ENCODE measurements around the gene FAM111B.
A peak's percentile ranks its signal among the peaks of the same experiment; 100 is the strongest.
"Not testable (repeated sequence)": the region's sequence is repeated elsewhere in the genome, so short reads cannot be mapped to it uniquely, and the experiment has no call there.

Gene FAM111B

GRCh38 chr11:59136551-59136950 lies 29.5 kb downstream of the FAM111B start:
- DNase-seq (ENCODE audit: low read depth in 1 of 2, low spot score in 1 of 2); H3K27me3 ChIP-seq (ENCODE audit: insufficient read depth, poor library complexity, severe bottlenecking); H3K4me3 ChIP-seq (replicated peaks; ENCODE audit: insufficient read depth, low read length); H3K27ac ChIP-seq (replicated peaks): not testable (repeated sequence)
- TF ChIP-seq SPI1 (IDR thresholded peaks at IDR 0.05; ENCODE audit: borderline replicate concordance, low read depth): peak; percentile 26; the same call in 1 of the 2 replicates

- Histone ChIP-seq H3K4me3 (replicated peaks; ENCODE audit: insufficient read depth, low read length) (no peak overlapping the region), H3K27me3 (ENCODE audit: insufficient read depth, poor library complexity, severe bottlenecking) (no peaks in the 10 kb centered on the region), H3K27ac (replicated peaks) (no peak overlapping the region)
- TF ChIP-seq POLR2AphosphoS5 (IDR thresholded peaks at IDR 0.05; ENCODE audit: low read depth): no peak
- no peak for TF ChIP-seq REST (IDR thresholded peaks at IDR 0.05; ENCODE audit: insufficient replicate concordance, low read depth)
- no peak for TF ChIP-seq SPI1 (IDR thresholded peaks at IDR 0.05; ENCODE audit: borderline replicate concordance, low read depth)
- TF ChIP-seq GABPA (IDR thresholded peaks at IDR 0.05; ENCODE audit: low read depth): no peak
- TF ChIP-seq CTCF (IDR thresholded peaks at IDR 0.05; ENCODE audit: insufficient read depth, low read length): no peak
- no peak for DNase-seq (ENCODE audit: low read depth in 1 of 2, low spot score in 1 of 2)
Measured at GRCh38 chr11:59137190-59137589, 30.2 kb downstream of the FAM111B start.

GRCh38 chr11:59138643-59139042 lies 31.6 kb downstream of the FAM111B start:
- no peak for DNase-seq (ENCODE audit: low read depth in 1 of 2, low spot score in 1 of 2)
- Histone ChIP-seq H3K27ac (replicated peaks) (no peak overlapping the region), H3K27me3 (ENCODE audit: insufficient read depth, poor library complexity, severe bottlenecking) (no peaks in the 10 kb centered on the region), H3K4me3 (replicated peaks; ENCODE audit: insufficient read depth, low read length) (no peak overlapping the region)
- no peak for TF ChIP-seq REST (IDR thresholded peaks at IDR 0.05; ENCODE audit: insufficient replicate concordance, low read depth)
- TF ChIP-seq SPI1 (IDR thresholded peaks at IDR 0.05; ENCODE audit: borderline replicate concordance, low read depth): no peak
- no peak for TF ChIP-seq GABPA (IDR thresholded peaks at IDR 0.05; ENCODE audit: low read depth)
- no peak for TF ChIP-seq CTCF (IDR thresholded peaks at IDR 0.05; ENCODE audit: insufficient read depth, low read length)
- TF ChIP-seq POLR2AphosphoS5 (IDR thresholded peaks at IDR 0.05; ENCODE audit: low read depth): no peak

- TF ChIP-seq CTCF (IDR thresholded peaks at IDR 0.05; ENCODE audit: insufficient read depth, low read length): no peak
- TF ChIP-seq POLR2AphosphoS5 (IDR thresholded peaks at IDR 0.05; ENCODE audit: low read depth): no peak
- TF ChIP-seq REST (IDR thresholded peaks at IDR 0.05; ENCODE audit: insufficient replicate concordance, low read depth): no peak
- TF ChIP-seq GABPA (IDR thresholded peaks at IDR 0.05; ENCODE audit: low read depth): no peak
- no peak for TF ChIP-seq SPI1 (IDR thresholded peaks at IDR 0.05; ENCODE audit: borderline replicate concordance, low read depth)
- H3K4me3 ChIP-seq (replicated peaks; ENCODE audit: insufficient read depth, low read length): no peak overlapping the region
- no peak for DNase-seq (ENCODE audit: low read depth in 1 of 2, low spot score in 1 of 2)
- no peak overlapping the region for H3K27ac ChIP-seq (replicated peaks)
- no peaks in the 10 kb centered on the region for H3K27me3 ChIP-seq (ENCODE audit: insufficient read depth, poor library complexity, severe bottlenecking)
Measured at GRCh38 chr11:59141191-59141590, 34.2 kb downstream of the FAM111B start.
